ENCODE data around the gene SLC1A1. TPM values are rescaled to one million over a fixed set of nuclear protein-coding genes. Genes with fewer than 3 reads are reported as not detected.

Gene SLC1A1
- total and polyA plus RNA-seq, 4 donors = 0.33 to 86.0 (median 33.2) TPM

DNA sequence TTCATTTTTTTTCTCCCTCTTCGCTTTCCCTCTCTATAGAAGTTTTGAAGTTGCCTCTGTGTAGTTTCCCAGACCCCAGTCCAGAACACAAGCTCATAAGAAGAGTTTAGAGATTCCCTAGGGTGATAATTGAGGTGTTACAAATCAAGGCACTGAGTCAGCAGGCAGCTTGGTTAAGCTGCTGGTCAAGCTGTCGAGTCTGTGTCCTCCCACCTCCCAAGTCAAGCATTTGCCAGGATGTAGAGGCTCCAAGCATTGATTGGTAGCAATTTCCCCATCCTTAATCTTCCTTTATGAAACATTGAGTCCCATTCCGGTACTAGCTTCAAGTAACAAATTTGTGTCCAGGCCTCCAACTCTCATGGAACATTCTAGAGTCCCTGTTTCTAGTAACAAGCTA is 47.5 kb upstream of the SLC1A1 start:
- H3K36me3 ChIP-seq (ENCODE audit: control insufficient read depth in 4 of 4, insufficient read depth in 3 of 4, low read depth in 1 of 4, low read length in 3 of 4) = no peaks in the 10 kb centered on the region
- no peak overlapping the region for H3K4me3 ChIP-seq (ENCODE audit: low read depth in 1 of 3, low read length in 3 of 3)
- WGBS = 90% methylated on average over 3 of the region's 3 CpGs
- H3K9me3 ChIP-seq (ENCODE audit: control insufficient read depth in 4 of 4, low read length in 3 of 4) = no peaks in the 10 kb centered on the region
- no peak for DNase-seq (ENCODE audit: low spot score)
- TF ChIP-seq FOXA1 (IDR thresholded peaks at IDR 0.05) (no peak), GABPA (IDR thresholded peaks at IDR 0.05 in 1 of 2, conservative IDR thresholded peaks at IDR 0.05 in 1 of 2) (no peak), NR2F2 (IDR thresholded peaks at IDR 0.05) (no peak), SP1 (IDR thresholded peaks at IDR 0.05) (no peak), MAX (IDR thresholded peaks at IDR 0.05) (no peak), TAF1 (conservative IDR thresholded peaks at IDR 0.05) (no peak), RAD21 (IDR thresholded peaks at IDR 0.05) (no peak), FOXA2 (IDR thresholded peaks at IDR 0.05) (no peak), YY1 (IDR thresholded peaks at IDR 0.05) (no peak), JUND (IDR thresholded peaks at IDR 0.05) (no peak), ZBTB33 (IDR thresholded peaks at IDR 0.05) (no peak), HNF4A (conservative IDR thresholded peaks at IDR 0.05) (no peak), HNF4G (IDR thresholded peaks at IDR 0.05) (no peak), EGR1 (IDR thresholded peaks at IDR 0.05; ENCODE audit: low read depth in 2 of 2) (no peak), RXRA (IDR thresholded peaks at IDR 0.05) (no peak)
- TF ChIP-seq, protein P1, sequence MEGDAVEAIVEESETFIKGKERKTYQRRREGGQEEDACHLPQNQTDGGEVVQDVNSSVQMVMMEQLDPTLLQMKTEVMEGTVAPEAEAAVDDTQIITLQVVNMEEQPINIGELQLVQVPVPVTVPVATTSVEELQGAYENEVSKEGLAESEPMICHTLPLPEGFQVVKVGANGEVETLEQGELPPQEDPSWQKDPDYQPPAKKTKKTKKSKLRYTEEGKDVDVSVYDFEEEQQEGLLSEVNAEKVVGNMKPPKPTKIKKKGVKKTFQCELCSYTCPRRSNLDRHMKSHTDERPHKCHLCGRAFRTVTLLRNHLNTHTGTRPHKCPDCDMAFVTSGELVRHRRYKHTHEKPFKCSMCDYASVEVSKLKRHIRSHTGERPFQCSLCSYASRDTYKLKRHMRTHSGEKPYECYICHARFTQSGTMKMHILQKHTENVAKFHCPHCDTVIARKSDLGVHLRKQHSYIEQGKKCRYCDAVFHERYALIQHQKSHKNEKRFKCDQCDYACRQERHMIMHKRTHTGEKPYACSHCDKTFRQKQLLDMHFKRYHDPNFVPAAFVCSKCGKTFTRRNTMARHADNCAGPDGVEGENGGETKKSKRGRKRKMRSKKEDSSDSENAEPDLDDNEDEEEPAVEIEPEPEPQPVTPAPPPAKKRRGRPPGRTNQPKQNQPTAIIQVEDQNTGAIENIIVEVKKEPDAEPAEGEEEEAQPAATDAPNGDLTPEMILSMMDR (IDR thresholded peaks at IDR 0.05; ENCODE audit: low read depth, low read length, missing input control) = no peak
- TF ChIP-seq, protein P2, sequence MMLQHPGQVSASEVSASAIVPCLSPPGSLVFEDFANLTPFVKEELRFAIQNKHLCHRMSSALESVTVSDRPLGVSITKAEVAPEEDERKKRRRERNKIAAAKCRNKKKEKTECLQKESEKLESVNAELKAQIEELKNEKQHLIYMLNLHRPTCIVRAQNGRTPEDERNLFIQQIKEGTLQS (IDR thresholded peaks at IDR 0.05) = no peak
- TF ChIP-seq, protein P3, sequence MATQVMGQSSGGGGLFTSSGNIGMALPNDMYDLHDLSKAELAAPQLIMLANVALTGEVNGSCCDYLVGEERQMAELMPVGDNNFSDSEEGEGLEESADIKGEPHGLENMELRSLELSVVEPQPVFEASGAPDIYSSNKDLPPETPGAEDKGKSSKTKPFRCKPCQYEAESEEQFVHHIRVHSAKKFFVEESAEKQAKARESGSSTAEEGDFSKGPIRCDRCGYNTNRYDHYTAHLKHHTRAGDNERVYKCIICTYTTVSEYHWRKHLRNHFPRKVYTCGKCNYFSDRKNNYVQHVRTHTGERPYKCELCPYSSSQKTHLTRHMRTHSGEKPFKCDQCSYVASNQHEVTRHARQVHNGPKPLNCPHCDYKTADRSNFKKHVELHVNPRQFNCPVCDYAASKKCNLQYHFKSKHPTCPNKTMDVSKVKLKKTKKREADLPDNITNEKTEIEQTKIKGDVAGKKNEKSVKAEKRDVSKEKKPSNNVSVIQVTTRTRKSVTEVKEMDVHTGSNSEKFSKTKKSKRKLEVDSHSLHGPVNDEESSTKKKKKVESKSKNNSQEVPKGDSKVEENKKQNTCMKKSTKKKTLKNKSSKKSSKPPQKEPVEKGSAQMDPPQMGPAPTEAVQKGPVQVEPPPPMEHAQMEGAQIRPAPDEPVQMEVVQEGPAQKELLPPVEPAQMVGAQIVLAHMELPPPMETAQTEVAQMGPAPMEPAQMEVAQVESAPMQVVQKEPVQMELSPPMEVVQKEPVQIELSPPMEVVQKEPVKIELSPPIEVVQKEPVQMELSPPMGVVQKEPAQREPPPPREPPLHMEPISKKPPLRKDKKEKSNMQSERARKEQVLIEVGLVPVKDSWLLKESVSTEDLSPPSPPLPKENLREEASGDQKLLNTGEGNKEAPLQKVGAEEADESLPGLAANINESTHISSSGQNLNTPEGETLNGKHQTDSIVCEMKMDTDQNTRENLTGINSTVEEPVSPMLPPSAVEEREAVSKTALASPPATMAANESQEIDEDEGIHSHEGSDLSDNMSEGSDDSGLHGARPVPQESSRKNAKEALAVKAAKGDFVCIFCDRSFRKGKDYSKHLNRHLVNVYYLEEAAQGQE (IDR thresholded peaks at IDR 0.05) = no peak
- no peaks in the 10 kb centered on the region for H3K27me3 ChIP-seq (ENCODE audit: control insufficient read depth in 4 of 4, insufficient read depth in 4 of 4, low read length in 3 of 4)
- H3K4me1 ChIP-seq (ENCODE audit: control insufficient read depth in 4 of 4, insufficient read depth in 4 of 4, low read length in 3 of 4) = no peaks in the 10 kb centered on the region
- H3K9ac ChIP-seq (ENCODE audit: low read depth in 1 of 2, low read length in 2 of 2) = no peak overlapping the region
- no peak overlapping the region for H3K27ac ChIP-seq (ENCODE audit: low read depth in 1 of 2, low read length in 2 of 2)
